ENCODE results near the gene HINT2.

The HINT2 gene

DNA sequence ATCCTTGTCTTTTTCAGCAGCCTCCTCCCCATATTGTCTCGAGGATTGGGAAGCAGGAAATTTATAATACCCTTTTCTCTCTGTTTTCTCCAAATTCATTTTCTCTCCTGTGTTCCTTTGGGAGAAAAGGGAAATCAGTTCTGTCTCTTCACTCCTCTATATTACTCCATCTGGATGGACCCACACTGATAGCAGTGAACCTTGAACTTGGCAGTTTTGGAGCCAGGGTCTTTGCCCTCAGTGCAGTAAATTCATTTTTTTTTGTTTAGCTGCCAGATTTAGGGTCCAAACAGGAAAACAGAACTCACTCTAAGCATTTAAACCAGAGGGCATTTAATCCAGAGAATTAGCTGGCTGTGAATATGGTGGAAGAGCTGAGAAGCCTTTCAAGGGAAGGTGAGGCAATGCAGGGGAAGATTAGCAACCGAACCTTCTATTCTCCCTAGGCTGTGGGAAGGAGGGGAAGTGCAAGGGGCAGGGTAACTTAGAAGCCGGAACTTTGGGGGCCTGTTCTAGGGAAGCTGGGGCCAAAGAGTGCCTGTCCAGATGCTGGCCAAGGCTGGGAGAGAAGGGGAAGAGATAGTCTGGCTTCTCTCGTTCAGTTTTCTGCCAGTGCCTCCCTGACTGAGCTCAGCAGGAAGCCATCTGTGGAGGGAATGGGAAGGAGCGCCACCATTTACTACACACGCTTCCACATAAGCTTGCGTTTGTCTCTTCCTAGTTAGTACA is 39.8 kb downstream of the HINT2 start:
- peak; percentile 55 for DNase-seq

DNA sequence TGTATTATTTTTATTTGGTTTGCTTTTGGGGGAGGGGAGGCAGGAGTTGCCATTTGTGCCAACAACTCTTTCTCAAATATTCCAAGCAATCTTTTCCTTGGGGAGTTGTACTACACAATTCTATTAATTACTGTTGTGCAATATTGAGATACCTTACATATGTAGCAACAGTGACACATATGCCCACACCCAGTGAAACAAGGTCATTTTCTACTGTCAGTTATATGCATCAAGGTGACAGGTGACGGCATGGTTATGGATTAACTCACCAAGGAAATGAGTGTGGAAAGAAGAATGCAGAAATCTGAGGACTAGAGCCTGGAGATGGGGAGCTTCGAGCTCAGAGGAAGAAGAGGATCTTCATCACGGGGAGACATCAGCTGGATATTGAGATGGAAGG is 42.9 kb downstream of the HINT2 start:
- DNase-seq = no peak

DNA sequence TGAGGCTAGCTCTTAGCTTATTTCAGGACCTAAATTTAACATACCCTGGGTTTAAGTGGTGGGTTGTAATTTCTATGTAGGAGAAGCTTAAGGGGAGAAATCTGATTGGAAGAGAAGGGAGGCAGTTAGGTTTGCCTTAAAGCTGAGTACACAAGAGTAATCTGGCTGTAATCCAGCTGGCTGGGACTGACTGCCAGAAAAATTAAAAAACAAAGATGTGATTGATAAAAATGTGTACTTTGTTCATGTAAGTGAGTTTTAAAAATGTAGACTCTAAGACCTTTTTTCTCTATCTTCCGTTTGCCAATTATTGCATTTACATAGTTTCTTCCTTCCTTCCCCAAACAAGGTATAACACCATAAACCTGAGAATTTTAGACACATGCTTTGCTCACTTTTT is 43.3 kb downstream of the HINT2 start:
- no peak for DNase-seq

DNA sequence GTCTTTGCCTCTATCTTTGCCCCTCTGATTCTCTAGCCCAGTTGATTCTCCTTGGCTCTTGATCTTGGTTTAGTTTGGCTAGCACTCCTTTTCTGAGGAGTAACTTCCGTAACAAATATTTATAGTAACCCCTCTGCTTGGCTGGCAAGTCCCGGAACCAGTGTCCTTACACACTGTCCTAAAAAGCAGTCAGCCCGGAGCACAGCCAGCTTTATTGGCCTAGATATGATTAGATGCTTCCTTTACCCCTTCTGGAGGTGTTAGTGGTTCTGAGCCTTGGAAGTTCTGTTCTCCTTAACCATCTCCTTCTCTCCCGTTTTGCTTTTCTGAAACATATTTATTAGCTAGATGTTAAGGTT is 43.8 kb downstream of the HINT2 start:
- no peak for DNase-seq

DNA sequence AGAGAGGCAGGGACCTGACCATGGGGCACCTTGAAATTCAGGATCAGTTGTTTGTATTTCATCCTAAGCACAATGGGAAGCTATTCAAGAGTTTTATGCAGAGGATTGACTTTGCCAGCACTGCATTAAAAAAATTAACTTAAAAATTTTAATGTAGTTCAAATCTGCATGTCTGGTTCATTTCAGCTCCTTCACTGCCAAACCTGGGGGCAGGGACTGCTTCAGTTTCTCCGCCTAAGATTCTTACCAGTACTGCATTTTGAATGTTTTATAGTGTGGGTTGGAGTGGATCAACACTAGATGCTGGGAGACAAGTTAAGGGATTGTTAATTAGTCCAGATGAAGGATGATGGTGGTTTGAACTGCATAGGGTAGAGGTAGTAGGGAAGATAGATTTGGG is 45.1 kb downstream of the HINT2 start:
- no peak for DNase-seq

DNA sequence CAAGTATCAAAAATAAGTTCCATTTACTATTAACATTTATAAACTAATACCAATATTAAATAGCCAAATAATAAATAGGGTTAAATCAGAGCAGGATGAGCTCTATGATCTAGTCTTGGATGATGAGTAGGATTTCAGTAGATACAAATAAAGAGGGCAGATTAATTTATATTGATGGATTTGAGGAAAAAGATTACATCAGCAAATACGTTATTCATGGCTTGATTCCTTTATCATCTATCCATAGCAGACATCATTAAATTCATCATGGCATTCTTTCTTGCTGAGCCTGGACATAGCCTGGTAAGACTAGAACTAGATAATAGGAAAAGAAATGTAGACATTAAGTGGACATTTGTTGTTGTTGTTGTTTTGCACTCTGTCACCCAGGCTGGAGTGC is 47.4 kb downstream of the HINT2 start:
- DNase-seq = no peak

DNA sequence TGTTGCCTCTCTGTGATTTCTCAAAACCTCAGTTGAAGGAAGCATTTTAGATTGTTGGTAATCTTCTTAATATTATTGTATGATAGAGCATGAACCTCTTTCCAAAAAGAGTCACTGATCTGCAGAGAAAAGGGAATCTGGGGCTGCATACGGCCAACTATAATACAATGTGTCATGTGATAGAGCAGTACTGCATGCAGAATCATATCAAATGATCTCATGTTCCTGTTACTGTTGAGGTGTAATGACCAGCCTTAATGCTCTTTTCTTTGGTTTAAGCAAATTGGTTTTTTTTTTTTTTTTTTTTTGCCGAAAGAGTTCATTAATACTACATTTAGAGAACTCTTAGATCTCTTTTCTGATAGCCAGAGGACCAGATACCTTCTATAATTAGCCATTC is 47.8 kb downstream of the HINT2 start:
- DNase-seq = no peak

DNA sequence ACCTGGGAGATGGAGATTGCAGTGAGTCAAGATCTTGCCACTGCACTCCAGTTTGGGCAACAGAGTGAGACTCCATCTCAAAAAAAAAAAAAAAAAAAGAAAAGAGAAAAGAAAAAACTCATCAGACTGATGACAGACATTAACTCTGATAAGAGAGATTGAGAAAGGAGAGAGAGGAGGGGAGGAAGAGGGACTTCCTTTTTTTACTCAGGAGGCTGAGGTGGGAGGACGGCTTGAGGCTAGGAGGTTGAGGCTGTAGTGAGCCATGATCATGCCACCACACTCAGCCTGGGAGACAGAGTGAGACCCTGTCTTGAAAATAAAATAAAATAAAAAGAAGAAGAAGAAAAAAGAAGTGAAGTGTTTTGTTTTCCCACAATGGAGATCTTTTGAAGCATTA is 51.0 kb downstream of the HINT2 start:
- DNase-seq = no peak

DNA sequence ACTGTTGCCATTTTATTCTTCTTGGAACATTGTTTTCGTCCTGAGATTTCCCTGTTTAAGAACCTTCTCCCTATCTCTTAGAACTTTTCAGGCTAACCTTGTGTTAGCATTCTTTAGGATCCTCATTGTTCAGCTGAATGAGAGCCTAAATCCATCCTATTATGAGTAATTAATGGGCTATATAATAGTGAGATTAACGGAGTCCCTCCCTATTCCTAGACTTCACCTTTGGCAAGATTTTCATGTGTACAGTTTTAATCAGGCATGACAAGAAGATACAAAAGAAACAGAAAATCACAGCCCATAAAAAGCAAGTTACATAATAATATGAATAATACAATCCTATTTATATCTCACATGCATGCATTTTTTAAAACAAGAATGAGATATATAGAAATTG is 51.7 kb downstream of the HINT2 start:
- no peak for DNase-seq
